HG03108 (cell line): ENCODE measurements around the gene HERC3.

Experiments
- ATAC-seq: cut with Tn5 transposase; IDR thresholded peaks from one replicate; pipeline ENCODE4 v1.9.1; 2021; ENCODE audit warnings: moderate library complexity; ENCODE audit not compliant: unreplicated experiment

Gene HERC3

DNA sequence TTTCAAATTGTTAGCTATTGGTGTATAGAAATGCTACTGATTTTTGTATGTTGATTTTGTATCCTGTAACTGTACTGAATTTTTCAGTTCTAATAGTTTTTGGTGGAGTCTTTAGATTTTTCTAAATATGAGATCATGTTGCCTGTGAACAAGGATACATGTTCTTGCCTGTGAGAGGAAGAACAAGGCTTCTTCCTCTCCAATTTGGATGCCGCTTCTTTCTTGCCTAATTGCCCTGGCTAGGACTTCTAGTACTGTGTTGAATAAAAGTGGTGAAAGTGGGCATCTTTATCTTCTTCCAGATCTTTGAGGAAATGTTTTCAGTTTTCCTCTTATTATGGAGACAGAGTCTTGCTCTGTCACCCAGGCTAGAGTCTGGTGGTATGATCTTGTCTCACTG is 121.5 kb downstream of the HERC3 start:
- ATAC-seq: no peak

DNA sequence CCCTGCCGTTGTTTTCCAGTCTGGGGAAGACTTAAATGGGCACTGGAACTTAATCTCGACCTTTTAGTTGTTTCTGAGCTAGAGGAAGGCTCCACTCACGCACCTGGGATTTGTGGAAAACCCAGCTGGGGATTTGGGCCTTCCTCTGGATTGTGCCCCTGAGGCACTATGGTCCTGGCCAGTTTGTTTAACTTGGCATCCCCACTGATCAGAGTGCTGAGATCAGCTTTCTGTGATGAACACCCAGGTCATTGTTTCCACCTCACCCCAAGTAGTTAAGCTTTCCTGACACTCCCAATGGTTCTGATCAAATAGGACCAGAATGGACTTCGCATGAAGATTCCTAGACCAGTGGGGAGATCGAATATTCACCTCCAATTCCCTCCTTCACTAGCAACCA is 125.8 kb downstream of the HERC3 start:
- ATAC-seq: no peak

DNA sequence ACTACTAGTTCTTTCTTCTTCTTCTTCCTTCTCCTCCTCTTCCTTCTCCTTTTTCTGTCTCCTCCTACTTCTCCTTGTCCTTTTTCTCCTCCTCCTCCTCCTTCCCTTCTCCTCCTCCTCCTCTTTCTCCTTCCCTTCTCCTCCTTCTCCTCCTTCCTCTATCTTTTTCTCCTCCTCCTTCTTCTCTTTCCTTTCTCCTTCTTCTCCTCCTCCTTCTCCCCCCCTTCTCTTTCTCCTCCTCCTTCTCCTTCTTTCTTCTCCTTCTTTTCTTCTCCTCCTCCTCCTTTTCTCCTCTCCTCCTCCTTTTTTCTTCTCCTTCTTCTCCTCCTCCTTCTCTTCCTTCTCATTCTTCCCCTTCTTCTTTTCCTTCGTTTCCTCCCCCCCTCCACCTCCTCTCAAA is 127.1 kb downstream of the HERC3 start:
- ATAC-seq: no peak

DNA sequence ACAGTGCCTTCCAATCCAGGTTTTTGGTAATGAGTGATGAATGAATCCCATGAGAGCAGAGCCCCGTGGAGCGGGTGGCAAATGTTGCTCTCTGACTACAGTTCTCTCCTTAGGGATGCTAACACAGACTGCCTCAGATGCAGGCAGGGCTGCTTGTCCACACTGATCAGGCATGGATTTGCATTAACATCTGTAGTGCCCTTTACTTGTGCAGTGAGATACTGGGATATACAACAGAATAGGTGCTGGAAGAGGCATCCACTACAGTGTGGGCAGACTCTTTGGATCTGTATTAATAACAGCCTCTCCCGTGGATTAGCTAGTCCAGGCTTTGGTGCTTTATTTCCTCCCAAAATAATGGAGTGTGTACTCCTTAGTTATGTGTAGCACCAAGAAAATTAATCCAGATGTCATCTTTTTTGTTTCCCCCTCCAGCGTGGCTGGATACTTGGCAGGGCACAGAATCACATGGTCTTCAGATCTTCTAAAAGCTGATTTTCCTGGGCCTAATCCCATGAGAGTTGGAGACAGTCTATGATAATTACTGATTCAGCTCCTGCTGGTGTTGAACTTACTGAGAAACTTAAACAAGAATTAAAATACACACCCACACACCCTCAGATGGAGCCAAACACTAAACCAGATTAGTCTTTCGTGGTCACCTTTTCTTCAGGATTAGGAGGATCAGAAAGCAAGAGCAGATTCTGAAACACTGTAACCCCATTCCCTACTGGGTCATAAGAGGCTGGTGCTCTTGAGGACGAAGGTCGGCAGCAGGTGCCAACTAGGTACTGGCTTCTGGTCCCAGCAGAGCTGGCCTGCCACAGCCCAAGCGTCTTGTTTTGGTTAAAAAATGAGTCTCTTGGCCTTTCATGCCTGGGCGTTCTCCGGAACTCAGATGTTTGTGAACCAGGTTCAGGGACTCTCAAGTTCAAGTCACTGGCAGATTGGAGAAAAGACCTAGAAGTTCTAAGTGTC is 128.5 kb downstream of the HERC3 start:
- no peak for ATAC-seq

DNA sequence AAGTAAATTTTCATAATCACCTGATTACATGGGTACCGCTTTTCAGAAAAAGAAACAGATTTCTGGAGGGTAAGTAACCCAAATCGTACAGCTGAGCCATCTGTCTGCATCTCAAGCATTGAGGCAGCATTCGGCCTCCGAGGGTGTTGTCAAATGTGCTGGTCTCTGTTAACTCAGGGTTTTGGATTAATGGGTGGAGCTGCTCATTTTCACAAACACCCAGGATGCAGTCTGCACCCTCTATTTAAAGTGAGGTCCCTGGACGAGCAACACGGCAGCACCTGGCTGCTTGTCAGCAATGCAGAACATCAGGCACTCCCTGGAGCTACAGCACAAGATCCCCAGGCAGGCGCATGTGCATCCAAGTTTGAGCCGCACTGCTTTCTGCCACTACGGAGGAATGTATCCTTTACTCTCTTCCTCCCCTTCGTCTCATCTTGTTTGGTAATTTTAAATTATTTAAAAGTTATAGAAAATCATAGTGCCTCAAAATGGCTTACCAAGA is 130.0 kb downstream of the HERC3 start:
- no peak for ATAC-seq

DNA sequence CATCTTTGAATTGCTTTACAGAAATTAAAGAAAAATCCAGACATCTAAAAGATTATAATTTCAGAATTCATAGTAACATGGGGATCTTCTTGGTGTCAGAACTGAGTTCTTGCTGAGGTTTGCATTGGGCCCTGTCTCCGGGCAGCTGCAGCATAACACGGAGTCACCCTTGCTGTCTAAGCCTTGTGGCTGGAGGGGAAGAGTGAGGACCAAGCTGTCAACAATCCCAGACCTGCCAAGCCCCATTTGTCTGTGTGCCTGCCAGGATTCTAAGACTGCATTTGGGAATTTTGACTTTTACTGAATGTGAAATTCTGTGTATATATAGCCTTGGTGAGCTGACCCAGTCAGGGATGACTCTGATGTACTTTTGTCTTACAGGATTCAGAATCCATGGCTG is 130.5 kb downstream of the HERC3 start:
- no peak for ATAC-seq

DNA sequence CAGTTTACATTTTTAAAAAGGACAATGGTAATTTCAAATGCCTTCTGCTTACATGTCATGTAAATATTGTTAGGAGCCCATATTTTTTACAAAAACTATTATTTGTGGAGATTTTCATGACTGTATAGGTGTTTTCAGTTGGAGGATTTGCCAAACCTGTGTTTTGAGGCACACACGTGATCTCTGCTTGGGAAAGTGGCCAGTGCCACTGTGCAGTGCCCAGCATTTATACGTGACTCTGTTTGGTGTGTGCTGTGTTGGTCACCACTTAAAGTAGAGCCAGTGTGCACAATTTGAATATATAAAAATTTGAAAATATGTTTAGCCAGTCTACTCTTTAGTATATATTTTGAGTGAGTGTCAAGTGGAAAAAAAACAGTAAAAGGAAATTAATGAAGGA is 132.1 kb downstream of the HERC3 start:
- ATAC-seq: no peak

DNA sequence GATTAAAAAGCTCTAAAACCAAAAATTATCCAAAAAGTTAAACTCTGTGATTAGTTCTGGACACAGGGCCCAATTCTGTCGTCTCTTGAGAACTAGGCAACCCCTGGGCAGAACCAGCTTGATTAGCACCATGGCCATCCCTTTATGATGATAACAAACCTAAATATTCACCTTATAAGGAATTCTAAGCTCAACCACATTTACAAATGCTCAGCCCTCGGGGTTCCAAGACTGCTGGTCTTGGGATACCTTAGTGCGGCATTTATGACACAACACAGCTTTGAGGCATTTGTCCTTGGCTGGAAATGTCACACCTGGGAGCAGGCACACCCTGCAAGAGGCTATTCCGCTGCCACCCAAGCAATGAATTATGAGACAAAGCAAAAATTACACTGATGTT is 132.9 kb downstream of the HERC3 start:
- ATAC-seq: no peak

DNA sequence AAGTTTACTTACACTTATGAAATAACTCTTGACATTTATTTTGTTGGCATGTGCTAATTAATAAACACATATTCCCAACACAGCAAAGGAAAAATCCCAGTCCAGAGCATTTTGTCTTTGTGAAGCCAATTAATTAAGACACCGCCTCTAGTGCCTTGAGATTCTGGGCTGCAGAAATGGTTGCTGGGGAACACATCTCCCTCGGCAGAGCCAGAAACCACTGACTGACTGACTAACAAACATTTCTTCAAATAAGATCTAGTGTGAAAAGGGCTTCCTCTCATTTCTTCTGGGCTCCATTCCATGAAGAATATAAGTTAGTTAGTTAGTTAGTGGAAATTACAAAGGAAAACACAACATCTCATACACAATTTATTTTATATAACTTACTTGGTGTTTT is 133.7 kb downstream of the HERC3 start:
- ATAC-seq: no peak

DNA sequence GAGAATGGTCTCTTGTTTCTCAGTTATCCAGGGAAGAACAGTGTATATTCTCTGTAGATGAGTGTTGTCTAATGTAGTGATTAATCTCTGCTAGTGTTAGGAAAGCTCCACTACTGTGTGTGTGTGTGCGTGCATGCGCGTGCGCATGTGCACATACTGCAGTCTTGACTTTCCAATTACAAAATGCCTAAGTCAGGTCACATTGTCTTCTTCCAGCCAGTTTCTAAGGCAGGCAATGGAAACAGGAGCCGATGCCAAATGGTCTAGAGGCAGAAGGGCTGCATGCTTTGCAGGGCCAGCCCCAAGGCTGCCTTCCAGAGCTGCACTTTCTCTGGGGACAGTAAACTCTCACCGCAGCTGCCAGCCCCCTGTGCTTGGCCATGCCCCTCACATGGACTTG is 135.9 kb downstream of the HERC3 start:
- no peak for ATAC-seq

DNA sequence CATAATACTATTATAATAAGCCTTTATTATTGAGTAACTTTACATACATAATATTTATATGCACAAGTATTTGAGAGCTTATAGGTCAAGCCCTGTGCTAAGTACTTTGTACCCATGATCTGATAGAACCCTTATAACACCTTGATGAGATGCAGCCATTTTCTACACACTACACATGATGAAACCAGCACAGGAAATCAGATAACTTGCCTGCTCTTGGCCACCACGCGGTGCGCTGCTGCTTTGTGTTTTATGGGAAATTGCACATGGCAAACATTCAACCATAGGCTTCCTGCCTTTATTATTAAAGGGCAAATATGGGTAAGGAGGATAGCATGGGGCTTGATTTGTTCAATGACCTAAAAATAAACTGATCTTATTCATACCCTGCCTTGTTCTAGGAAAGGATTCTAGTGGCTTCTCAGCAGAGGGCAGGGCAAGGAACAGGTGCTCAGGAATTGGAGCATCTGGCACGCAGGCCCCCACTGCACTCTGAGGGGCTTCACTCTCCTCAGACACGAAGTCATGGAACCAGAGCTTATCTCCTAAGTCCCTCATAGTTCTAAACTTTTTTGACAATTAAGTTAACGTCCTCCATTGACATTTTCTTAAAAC is 137.0 kb downstream of the HERC3 start:
- no peak for ATAC-seq

DNA sequence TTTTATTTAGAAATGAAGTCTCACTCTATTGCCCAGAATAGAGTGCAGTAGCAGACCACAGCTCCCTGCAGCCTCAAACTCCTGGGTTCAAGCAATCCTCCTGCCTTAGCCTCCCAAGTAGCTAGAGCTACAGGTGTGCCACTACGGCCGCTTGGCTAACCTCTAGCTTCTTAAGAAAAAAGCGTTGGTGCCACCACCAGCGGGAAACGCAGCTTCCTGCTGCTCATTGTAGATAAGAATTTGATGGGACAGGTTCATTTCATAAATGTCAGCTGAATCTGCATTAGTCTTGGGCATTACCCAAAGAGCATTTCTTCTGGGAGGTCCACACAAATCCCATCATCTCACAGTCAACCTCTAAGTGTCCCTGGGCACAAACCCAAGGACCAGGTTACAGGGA is 138.5 kb downstream of the HERC3 start:
- ATAC-seq: no peak

DNA sequence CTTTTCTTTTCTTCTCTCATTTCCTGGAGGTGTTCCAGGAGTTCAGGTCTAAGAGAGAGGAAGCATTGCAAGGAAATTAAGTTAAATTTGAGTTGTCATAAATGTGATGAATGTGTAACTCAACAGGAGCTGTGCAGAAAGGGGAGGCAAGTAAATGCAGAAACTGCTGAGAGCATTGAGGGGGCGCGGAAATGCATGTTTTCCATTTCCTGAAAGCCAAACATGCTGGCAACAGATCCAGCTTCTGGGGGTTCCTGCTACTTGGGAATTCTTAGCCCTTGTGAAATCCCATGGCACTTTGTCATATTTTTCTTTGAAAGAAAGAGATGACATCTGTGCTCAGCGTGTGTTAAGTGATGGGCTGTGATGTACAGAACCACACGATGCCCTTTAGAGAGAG is 139.1 kb downstream of the HERC3 start:
- ATAC-seq: no peak

DNA sequence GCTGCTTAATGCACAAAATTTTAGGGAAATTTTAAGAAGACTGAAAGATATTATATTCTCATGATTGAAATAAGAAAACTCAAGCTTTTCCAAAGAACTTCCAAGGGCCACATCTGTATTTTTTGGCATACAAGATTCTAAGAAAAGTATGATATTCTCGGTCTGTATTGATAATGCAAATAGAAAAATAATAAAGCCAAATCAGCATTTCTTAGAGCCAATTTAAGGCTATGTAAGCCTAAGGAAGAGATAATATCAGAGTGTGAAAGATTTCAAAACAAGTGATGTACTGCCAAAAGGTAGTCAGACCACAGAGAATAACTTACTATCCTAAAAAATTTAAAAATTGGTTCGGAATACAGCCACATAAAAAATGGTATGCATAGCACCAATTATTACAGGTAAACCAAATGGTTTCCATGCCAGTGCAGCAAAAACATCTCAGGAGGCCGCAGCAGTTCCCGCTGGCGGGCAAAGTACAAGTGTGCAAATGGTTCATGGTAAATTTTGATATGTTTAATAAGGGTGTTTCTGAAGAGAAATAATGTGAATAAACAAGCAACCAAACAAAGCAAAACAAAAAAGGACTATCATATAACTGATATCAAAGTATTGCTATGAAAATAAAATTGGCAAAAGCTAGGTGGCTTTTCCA is 140.6 kb downstream of the HERC3 start:
- no peak for ATAC-seq

DNA sequence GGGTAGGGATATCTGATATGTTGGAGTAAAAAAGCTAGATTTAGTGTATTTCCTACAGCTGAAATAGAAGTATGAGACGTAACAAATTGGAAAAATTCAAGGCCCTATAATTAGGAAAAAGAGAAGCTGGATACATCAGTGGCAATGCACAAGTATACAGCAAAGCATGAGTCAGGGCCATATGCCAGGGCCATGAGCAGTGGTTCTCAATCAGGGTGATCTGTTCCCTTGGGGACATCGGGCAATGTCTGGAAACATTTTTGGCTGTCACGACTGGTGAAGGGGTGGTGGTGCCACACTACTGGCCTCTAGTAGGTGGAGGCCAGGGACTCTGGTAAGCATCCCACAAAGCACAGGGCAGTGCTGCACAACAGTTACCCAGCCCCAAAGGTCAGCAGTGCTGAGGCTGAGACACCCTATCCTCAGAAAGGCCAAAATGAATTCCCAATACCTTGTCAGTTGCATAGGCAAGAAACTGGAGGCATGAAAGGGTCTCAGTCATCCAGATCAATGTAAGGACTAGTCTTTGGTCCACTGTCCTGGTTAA is 142.2 kb downstream of the HERC3 start:
- no peak for ATAC-seq

DNA sequence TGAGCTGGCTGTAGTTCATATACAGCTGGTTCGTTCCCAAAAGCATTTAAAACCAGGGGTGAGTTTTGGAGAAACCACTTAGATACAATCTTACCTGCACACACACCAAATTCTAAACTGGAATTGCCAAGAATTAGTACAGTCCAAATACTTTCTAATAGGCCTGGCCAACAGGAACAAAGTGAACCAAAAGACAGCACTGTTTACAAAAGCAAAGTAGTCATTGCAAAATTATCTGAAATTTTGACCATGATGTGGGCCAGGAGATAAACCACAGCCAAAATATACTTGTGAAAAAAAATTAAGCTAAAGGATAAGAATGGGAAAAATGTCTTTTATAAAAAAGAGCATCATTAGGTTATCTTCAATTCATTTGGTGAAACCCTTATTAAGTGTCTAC is 143.3 kb downstream of the HERC3 start:
- no peak for ATAC-seq

DNA sequence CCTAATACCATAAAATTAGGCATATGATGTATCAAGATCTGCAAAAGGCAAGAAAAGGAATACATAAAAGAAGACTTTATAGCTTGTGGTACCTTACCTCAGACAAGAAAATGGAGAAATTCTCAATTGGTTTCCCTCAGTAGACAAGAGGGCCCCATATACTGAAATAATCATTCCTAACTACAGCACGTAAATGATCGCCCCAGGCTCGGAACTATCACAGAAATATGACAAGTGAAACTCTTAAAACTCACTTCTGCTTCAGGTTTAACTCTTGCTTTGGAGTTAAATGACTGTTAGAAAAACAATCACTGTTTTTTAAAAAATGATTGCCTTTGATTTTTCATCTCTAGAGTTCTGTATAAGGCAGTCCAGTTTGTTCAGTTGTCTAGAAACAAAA is 144.0 kb downstream of the HERC3 start:
- no peak for ATAC-seq

DNA sequence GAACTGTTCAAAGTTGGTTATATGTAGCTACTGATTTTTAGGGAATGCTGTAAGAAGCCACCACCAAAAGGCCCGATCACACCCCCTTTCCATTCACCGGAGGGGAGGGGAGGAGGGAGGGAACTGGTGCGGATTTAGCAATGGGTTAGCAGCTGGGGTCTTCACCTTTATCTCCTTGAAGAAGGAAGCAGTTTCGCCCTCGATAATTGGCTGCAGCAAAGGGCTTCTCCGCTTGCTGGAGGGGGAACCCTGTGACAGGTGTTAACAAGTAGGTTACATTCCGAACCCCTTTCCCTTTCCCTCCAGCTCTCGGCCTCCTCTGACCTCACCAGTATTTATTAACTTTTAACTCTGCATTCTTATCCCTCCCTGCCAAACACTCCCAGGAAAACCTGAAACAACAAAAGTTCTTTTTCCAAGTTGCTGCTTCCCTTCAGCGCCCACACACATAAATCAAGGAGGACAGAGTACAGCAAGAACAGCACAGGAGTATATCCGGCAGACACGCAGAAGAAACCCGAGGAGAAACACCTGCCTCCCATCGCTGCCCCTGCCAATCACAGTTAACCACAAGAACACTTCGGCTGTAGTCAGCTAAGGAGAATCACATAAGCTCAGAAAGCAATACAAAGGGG is 145.1 kb downstream of the HERC3 start:
- ATAC-seq: peak; percentile 95

DNA sequence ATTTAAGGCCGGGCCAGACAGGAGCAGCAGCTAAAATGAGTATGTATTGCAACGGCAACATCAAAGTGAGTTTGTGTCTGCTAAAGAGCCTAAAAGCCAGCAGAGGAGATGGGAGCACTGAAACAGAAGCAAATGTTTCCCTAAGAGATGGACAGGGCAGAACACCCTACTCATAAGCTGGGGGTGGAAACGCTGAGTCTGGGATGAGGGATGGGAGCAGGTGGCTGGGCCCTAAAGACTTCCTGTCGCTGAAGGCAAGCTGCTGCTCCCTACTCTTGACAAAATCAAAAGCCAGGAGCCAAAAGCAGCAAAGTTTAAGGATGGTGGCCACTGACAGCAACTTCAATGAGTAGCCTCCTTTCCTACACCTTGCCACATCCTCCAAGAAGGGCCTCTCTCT is 145.9 kb downstream of the HERC3 start:
- ATAC-seq: no peak

DNA sequence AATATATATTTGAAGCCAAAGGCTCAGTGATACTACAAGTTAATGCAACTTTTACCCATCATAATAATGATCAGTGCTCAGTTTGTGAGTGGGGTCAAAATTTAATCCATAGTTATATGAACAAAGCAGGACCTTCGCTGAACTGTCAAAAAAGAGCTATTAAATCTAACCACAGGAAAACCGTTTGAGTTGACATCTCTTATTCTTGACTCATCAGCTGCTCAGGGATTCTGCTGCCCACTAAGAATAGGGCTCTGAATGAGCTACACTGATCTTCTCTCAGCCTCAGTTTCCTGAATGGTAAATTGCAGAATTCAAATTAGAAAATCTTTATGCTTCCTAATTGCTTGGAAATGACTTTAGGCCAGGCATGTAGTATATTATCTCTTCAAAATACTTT is 150.3 kb downstream of the HERC3 start:
- no peak for ATAC-seq

DNA sequence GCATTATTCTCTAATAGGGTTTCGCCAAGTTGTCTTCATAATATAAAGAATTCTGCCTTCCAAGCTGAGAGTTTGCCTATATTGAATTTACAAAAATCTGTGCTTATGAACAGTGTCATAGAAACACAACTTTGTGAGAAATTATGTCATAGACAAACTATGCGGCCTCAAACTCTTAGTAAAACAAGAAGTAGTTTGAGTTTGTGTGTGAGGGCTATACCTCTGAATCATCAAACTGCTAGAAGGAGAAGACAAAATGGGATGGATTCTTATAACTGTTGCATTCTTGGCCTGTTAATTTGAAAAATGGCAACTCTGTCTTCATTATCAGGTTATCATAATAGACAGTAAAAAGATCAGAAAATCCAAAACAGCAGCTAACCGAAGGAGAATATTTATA is 151.4 kb downstream of the HERC3 start:
- ATAC-seq: no peak
